ENCODE data around the gene RAPGEF2.

Gene RAPGEF2

GRCh38 chr4:159070742-159071141 is 32.1 kb upstream of the RAPGEF2 start (continued):
- TF ChIP-seq, protein P1, sequence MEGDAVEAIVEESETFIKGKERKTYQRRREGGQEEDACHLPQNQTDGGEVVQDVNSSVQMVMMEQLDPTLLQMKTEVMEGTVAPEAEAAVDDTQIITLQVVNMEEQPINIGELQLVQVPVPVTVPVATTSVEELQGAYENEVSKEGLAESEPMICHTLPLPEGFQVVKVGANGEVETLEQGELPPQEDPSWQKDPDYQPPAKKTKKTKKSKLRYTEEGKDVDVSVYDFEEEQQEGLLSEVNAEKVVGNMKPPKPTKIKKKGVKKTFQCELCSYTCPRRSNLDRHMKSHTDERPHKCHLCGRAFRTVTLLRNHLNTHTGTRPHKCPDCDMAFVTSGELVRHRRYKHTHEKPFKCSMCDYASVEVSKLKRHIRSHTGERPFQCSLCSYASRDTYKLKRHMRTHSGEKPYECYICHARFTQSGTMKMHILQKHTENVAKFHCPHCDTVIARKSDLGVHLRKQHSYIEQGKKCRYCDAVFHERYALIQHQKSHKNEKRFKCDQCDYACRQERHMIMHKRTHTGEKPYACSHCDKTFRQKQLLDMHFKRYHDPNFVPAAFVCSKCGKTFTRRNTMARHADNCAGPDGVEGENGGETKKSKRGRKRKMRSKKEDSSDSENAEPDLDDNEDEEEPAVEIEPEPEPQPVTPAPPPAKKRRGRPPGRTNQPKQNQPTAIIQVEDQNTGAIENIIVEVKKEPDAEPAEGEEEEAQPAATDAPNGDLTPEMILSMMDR (tag by site-specific recombination; IDR thresholded peaks at IDR 0.05), result no peak
- TF ChIP-seq ZNF148 (tag by site-specific recombination; IDR thresholded peaks at IDR 0.05; ENCODE audit: borderline replicate concordance) (no peak), ZNF560 (tag by site-specific recombination; IDR thresholded peaks at IDR 0.05; ENCODE audit: borderline replicate concordance) (no peak), YY1 (tag by site-specific recombination; IDR thresholded peaks at IDR 0.05) (no peak), MYNN (tag by site-specific recombination; IDR thresholded peaks at IDR 0.05; ENCODE audit: borderline replicate concordance) (no peak), ZNF610 (tag by site-specific recombination; IDR thresholded peaks at IDR 0.05; ENCODE audit: borderline replicate concordance) (no peak), ZNF19 (tag by site-specific recombination; IDR thresholded peaks at IDR 0.05; ENCODE audit: low read depth) (no peak), ZNF654 (tag by site-specific recombination; IDR thresholded peaks at IDR 0.05; ENCODE audit: low read depth) (no peak)

GRCh38 chr4:159071178-159071968 is 31.5 kb upstream of the RAPGEF2 start:
- Histone ChIP-seq H3K9me3 (ENCODE audit: control insufficient read depth, insufficient read depth, low read depth, low read length) (no peaks in the 10 kb centered on the region), H3K4me1 (ENCODE audit: control insufficient read depth, insufficient read depth, low read length) (peaks cover 9% of the 10 kb centered on the region), H3K36me3 (ENCODE audit: control insufficient read depth in 2 of 2, insufficient read depth in 1 of 2, low read length in 2 of 2) (no peaks in the 10 kb centered on the region), H3K27ac (ENCODE audit: extremely low read depth, low read depth, low read length) (peak overlapping the region; percentile 25; the same call in 1 of the 2 replicates), H3K4me3 (ENCODE audit: low read depth, low read length) (no peak overlapping the region)
- ChIA-PET POLR2A (interaction anchor here (1.0 kb wide), 1 partner anchor 37 kb away, joined by 3 read pairs; no protein-coding TSS in a partner anchor), CTCF (no interaction called here)
- TF ChIP-seq ZNF362 (tag by site-specific recombination; IDR thresholded peaks at IDR 0.05), result 0 out of 2 replicates have a peak, but pooled peaks have one; percentile 17
- no peak for TF ChIP-seq ZNF610 (tag by site-specific recombination; IDR thresholded peaks at IDR 0.05; ENCODE audit: borderline replicate concordance)
- no peak for TF ChIP-seq PRDM4 (tag by site-specific recombination; IDR thresholded peaks at IDR 0.05)
- peak; percentile 58 for TF ChIP-seq PRDM6 (tag by site-specific recombination; IDR thresholded peaks at IDR 0.05)
- no peak for TF ChIP-seq ZNF133 (tag by site-specific recombination; IDR thresholded peaks at IDR 0.05)
- peak; percentile 43; the same call in 1 of the 2 replicates for TF ChIP-seq ZNF335 (tag by site-specific recombination; conservative IDR thresholded peaks at IDR 0.05)
- TF ChIP-seq, protein P2, sequence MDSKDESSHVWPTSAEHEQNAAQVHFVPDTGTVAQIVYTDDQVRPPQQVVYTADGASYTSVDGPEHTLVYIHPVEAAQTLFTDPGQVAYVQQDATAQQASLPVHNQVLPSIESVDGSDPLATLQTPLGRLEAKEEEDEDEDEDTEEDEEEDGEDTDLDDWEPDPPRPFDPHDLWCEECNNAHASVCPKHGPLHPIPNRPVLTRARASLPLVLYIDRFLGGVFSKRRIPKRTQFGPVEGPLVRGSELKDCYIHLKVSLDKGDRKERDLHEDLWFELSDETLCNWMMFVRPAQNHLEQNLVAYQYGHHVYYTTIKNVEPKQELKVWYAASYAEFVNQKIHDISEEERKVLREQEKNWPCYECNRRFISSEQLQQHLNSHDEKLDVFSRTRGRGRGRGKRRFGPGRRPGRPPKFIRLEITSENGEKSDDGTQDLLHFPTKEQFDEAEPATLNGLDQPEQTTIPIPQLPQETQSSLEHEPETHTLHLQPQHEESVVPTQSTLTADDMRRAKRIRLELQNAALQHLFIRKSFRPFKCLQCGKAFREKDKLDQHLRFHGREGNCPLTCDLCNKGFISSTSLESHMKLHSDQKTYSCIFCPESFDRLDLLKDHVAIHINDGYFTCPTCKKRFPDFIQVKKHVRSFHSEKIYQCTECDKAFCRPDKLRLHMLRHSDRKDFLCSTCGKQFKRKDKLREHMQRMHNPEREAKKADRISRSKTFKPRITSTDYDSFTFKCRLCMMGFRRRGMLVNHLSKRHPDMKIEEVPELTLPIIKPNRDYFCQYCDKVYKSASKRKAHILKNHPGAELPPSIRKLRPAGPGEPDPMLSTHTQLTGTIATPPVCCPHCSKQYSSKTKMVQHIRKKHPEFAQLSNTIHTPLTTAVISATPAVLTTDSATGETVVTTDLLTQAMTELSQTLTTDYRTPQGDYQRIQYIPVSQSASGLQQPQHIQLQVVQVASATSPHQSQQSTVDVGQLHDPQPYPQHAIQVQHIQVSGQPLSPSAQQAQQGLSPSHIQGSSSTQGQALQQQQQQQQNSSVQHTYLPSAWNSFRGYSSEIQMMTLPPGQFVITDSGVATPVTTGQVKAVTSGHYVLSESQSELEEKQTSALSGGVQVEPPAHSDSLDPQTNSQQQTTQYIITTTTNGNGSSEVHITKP (tag by site-specific recombination; IDR thresholded peaks at IDR 0.05), result peak; percentile 77
- TF ChIP-seq ZBTB8A (tag by site-specific recombination; IDR thresholded peaks at IDR 0.05), result no peak

Measured in HEK293 (cell line).